OCI-LY7 (cell line): ENCODE measurements around the gene FUZ. TPM values are rescaled to one million over a fixed set of nuclear protein-coding genes. Genes with fewer than 3 reads are reported as not detected.

Experiments
- BruUV-seq: library from RNA; stranded (reverse); fragments of 400-500 nt; replicated peaks from 2 replicates; lab custom pipeline; 2021; lab: Mats Ljungman, UMichigan
- CTCF ChIA-PET: fragments of 300-600 bp; sonication (Branson Sonifier 250); formaldehyde crosslinking; loops from one replicate; lab custom pipeline; 2022; ENCODE audit warnings: antibody characterized with exemption; ENCODE audit not compliant: unreplicated experiment; lab: Charles Lee
- POLR2A ChIA-PET: fragments of 300-600 bp; sonication (Branson Sonifier 250); formaldehyde crosslinking; loops from one replicate; lab custom pipeline; 2022; ENCODE audit warnings: antibody characterized with exemption; lab: Charles Lee
- DNase-seq: peaks from one replicate; pipeline ENCODE4 v3.0.0-alpha.2; 2015; ENCODE audit warnings: low spot score
- H2AFZ ChIP-seq: fragments of 200-600 bp; sonication (generic), shearing (Covaris generic); 2 replicates; pipeline ENCODE4 v1.6.1; 2014; ENCODE audit warnings: mild to moderate bottlenecking, antibody characterized with exemption, low read length, moderate library complexity
- H3K27ac ChIP-seq: fragments of 200-600 bp; sonication (generic); 2 replicates; pipeline ENCODE4 v1.5.1; 2014; ENCODE audit warnings: mixed run types, low read depth, mild to moderate bottlenecking, moderate library complexity, low read length, inconsistent platforms; ENCODE audit not compliant: poor library complexity, severe bottlenecking
- H3K36me3 ChIP-seq: fragments of 200-600 bp; sonication (generic); 2 replicates; pipeline ENCODE4 v1.6.1; 2014; ENCODE audit warnings: mild to moderate bottlenecking, antibody characterized with exemption, low read length, moderate library complexity, mixed read lengths; ENCODE audit not compliant: insufficient read depth
- H3K4me1 ChIP-seq: fragments of 200-600 bp; sonication (generic); 2 replicates; pipeline ENCODE4 v1.5.1; 2014; ENCODE audit warnings: mild to moderate bottlenecking, low read length; ENCODE audit not compliant: insufficient read depth, poor library complexity, severe bottlenecking
- H3K4me2 ChIP-seq: fragments of 200-600 bp; sonication (generic); 2 replicates; pipeline ENCODE4 v1.6.1; 2014; ENCODE audit warnings: mild to moderate bottlenecking, low read length
- H3K4me3 ChIP-seq: fragments of 200-600 bp; sonication (generic); 2 replicates; pipeline ENCODE4 v1.5.1; 2014; ENCODE audit warnings: mild to moderate bottlenecking, low read depth, low read length; ENCODE audit not compliant: poor library complexity, severe bottlenecking
- H3K79me2 ChIP-seq: fragments of 200-600 bp; sonication (generic); 2 replicates; pipeline ENCODE4 v1.6.1; 2016; ENCODE audit warnings: low read depth, mild to moderate bottlenecking, low read length, moderate library complexity, mixed read lengths; ENCODE audit not compliant: insufficient read depth
- H3K9me2 ChIP-seq: fragments of 200-600 bp; sonication (generic); 2 replicates; pipeline ENCODE4 v1.6.1; 2016; ENCODE audit warnings: mild to moderate bottlenecking, low read length, mixed read lengths; ENCODE audit not compliant: insufficient read depth
- H3K9me3 ChIP-seq: fragments of 200-600 bp; sonication (generic); 2 replicates; pipeline ENCODE4 v1.6.1; 2014; ENCODE audit warnings: mild to moderate bottlenecking, mixed run types, low read length, mixed read lengths
- H4K20me1 ChIP-seq: fragments of 200-600 bp; sonication (generic); 2 replicates; pipeline ENCODE4 v1.6.1; 2014; ENCODE audit warnings: mild to moderate bottlenecking, antibody characterized with exemption, low read length, moderate library complexity, mixed read lengths; ENCODE audit not compliant: insufficient read depth
- EZH2phosphoT487 ChIP-seq: fragments of 200-600 bp; sonication (generic); IDR thresholded peaks from 2 replicates; pipeline ENCODE4 v1.6.1; 2018; ENCODE audit warnings: low read depth, borderline replicate concordance, mild to moderate bottlenecking, mixed run types, antibody characterized with exemption, low read length, moderate library complexity, mixed read lengths
- intact Hi-C: fragments of 100-400 bp; cut with micrococcal nuclease; formaldehyde crosslinking; loops from one replicate; pipeline ENCODE4 v1.10.0; 2022; ENCODE audit not compliant: unreplicated experiment
- total RNA-seq, 2 experiments: library from RNA; depleted of rRNA in 1 of 2; stranded (reverse); fragments of >200 nt in 1 of 2; shearing (Covaris generic) in 1 of 2; gene quantifications; 2 replicates each; pipeline ENCODE4 v1.2.3, GENCODE V29; 2014 to 2022
- TF ChIP-seq, protein P1 (sequence below): fragments of 200-600 bp; sonication (generic); conservative IDR thresholded peaks from 2 replicates; pipeline ENCODE4 v1.5.1; 2014; ENCODE audit warnings: mild to moderate bottlenecking, antibody characterized with exemption, low read length, moderate library complexity, mixed read lengths

FUZ gene
- total RNA-seq, 2 experiments from 2014 or later = 28.1 to 33.6 TPM

DNA sequence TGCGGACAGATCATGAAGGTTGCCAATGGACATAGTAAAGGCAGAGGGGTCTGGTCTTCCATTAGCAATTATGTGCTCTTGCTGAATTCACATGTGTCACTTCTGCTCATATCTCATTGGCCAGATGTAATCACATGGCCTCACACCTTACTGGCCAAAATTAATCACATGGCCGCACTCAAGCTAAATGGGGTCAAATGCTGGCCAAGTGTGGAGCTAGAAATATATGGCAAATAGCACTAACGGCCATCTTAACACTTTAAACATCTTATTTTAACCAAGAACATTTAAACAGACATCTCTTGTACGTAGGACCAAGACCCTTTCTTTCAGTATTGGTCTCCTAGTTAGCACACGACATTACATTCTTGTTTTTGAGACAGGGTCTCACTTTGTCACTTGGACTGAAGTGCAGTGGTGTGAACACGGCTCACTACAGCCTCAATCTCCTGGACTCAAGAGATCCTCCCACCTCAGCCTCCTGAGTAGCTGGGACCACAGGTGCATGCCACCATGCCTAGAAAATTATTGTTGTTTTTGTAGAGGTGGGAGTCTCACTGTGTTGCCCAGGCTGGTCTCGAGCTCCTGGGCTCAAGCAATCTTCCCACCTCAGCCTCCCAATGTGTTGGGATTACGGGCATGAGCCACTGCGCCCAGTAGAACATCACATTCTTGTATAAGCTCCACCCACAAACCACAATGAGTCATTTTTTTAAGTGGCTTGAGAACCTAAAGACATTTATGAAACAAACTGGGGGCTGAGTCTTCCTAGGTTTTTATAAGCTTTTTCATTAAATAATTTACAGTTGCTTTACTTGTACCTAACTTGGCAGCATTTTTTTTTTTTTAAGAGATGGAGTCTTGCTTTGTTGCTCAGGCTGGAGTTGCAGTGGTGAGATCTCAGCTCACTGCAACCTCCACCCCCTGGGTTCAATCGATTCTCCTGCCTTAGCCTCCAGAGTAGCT is 34.9 kb upstream of the FUZ start:
- POLR2A ChIA-PET = no interaction called here
- H3K27ac ChIP-seq = no peak overlapping the region
- H3K4me1 ChIP-seq = peaks cover 28% of the 10 kb centered on the region
- TF ChIP-seq EZH2phosphoT487 = no peak
- TF ChIP-seq, protein P1, sequence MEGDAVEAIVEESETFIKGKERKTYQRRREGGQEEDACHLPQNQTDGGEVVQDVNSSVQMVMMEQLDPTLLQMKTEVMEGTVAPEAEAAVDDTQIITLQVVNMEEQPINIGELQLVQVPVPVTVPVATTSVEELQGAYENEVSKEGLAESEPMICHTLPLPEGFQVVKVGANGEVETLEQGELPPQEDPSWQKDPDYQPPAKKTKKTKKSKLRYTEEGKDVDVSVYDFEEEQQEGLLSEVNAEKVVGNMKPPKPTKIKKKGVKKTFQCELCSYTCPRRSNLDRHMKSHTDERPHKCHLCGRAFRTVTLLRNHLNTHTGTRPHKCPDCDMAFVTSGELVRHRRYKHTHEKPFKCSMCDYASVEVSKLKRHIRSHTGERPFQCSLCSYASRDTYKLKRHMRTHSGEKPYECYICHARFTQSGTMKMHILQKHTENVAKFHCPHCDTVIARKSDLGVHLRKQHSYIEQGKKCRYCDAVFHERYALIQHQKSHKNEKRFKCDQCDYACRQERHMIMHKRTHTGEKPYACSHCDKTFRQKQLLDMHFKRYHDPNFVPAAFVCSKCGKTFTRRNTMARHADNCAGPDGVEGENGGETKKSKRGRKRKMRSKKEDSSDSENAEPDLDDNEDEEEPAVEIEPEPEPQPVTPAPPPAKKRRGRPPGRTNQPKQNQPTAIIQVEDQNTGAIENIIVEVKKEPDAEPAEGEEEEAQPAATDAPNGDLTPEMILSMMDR = no peak
- no peak for DNase-seq
- H3K36me3 ChIP-seq = peaks cover 6% of the 10 kb centered on the region; the same call in 1 of the 2 replicates
- no TSS peak for BruUV-seq
- no peak overlapping the region for H2AFZ ChIP-seq
- H4K20me1 ChIP-seq = peaks cover 13% of the 10 kb centered on the region; the same call in 1 of the 2 replicates
- H3K9me2 ChIP-seq = no peaks in the 10 kb centered on the region
- no peak overlapping the region for H3K4me2 ChIP-seq
- intact Hi-C loops = no loop called here
- H3K4me3 ChIP-seq = no peak overlapping the region
- H3K9me3 ChIP-seq = no peaks in the 10 kb centered on the region
- H3K79me2 ChIP-seq = peaks cover 14% of the 10 kb centered on the region
- CTCF ChIA-PET = no interaction called here

DNA sequence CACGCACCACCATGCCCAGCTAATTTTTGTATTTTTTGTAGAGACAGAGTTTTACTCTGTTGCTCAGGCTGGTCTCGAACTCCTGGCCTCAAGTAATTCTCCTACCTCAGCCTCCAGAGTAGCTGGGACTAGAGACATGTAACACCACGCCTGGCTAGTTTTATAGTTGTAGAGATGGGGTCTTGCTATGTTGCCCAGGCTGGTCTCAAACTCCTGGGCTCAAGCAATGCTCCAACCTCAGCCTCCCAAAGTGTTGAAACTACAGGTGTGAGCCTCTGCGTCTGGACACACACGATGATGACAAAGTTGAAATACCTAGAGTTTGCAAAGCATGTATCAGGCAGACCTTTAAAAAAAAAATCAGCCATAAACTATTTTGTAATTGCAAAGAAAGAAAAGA is 33.3 kb upstream of the FUZ start:
- intact Hi-C loops = no loop called here

More for the DNA sequence above, 33.3 kb upstream of the FUZ start:
- no peak for TF ChIP-seq EZH2phosphoT487
- TF ChIP-seq, protein P1 = no peak
- no TSS peak for BruUV-seq
- DNase-seq = no peak
- H3K27ac ChIP-seq = no peak overlapping the region
- H2AFZ ChIP-seq = no peak overlapping the region
- no peaks in the 10 kb centered on the region for H3K79me2 ChIP-seq
- no peaks in the 10 kb centered on the region for H3K9me3 ChIP-seq
- H4K20me1 ChIP-seq = no peaks in the 10 kb centered on the region
- H3K36me3 ChIP-seq = peaks cover 11% of the 10 kb centered on the region; the same call in 1 of the 2 replicates
- H3K4me3 ChIP-seq = no peak overlapping the region
- ChIA-PET CTCF (no interaction called here), POLR2A (no interaction called here)
- H3K4me2 ChIP-seq = no peak overlapping the region
- H3K4me1 ChIP-seq = peaks cover 19% of the 10 kb centered on the region
- no peaks in the 10 kb centered on the region for H3K9me2 ChIP-seq
